GM12865 (cell line): ENCODE results near the gene CTNND2.

ENCODE experiments used
- DNase-seq: peaks from one replicate; pipeline ENCODE4 v3.0.0; 2010; ENCODE audit warnings: low read depth
- H3K4me3 ChIP-seq: 2 replicates; pipeline ENCODE4 v1.5.1; 2011; ENCODE audit warnings: mild to moderate bottlenecking, low read depth, low read length, control low read depth
- TF ChIP-seq, protein P1 (sequence below): IDR thresholded peaks from 2 replicates; pipeline ENCODE4 v1.5.1; 2011; ENCODE audit warnings: low read length, control low read depth, low read depth, inconsistent platforms; ENCODE audit not compliant: insufficient read depth; ENCODE audit errors: missing control alignments

Gene CTNND2

DNA sequence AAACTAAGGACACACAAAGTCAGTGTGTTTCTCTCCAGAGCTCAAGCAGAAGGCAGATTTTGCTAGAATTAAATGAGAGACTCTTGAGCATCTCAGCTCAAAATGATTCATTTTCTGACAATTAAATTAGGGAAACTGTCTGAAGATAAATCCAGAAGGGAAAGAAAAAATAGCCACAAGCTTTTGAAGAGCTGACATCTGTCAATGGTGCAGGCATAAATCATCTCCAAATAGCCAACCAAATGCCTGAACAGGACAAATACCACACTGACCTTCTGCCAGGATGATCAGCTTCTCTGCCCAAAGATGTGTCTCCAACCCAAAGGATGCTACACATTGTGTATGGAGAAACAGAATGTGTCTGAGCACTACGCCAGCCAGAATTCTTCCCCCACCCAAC is 199.3 kb downstream of the CTNND2 start:
- H3K4me3 ChIP-seq = no peak overlapping the region
- DNase-seq = no peak
- TF ChIP-seq, protein P1, sequence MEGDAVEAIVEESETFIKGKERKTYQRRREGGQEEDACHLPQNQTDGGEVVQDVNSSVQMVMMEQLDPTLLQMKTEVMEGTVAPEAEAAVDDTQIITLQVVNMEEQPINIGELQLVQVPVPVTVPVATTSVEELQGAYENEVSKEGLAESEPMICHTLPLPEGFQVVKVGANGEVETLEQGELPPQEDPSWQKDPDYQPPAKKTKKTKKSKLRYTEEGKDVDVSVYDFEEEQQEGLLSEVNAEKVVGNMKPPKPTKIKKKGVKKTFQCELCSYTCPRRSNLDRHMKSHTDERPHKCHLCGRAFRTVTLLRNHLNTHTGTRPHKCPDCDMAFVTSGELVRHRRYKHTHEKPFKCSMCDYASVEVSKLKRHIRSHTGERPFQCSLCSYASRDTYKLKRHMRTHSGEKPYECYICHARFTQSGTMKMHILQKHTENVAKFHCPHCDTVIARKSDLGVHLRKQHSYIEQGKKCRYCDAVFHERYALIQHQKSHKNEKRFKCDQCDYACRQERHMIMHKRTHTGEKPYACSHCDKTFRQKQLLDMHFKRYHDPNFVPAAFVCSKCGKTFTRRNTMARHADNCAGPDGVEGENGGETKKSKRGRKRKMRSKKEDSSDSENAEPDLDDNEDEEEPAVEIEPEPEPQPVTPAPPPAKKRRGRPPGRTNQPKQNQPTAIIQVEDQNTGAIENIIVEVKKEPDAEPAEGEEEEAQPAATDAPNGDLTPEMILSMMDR = no peak

DNA sequence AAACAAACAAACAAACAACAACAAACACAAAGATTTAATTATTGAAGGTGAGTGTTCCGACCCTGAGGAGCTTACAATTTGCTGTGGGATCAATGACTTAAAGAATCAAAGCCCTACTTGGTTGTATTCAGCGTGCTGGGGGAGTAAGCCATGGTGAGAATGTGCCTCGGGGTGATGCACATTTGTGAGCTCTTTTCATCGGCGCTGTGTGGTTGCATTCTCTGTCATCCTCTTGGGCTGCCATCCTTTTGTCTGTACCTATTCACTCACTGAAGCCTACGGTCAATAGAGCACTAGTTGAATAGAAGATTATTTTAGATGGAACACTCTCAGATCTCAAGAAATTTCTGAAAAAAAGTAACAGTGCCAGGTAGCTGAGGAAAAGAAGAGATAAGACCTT is 203.9 kb downstream of the CTNND2 start:
- DNase-seq = no peak
- TF ChIP-seq, protein P1 = no peak
- H3K4me3 ChIP-seq = no peak overlapping the region

DNA sequence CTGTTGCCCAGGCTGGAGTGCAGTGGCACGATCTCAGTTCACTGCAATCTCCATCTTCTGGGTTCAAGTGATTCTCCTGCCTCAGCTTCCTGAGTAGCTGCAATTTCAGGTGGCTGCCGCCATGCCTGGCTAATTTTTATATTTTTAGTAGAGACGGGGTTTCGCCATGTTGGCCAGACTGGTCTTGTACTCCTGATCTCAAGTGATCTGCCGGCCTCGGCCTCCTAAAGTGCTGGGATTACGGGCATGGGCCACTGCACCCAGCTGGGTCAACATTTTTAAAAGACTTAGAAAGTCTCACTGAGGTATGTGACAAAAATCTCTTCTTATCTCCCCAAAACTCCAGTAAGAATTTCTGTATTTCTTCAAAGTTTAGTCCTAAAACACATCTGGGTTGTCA is 211.6 kb downstream of the CTNND2 start:
- TF ChIP-seq, protein P1 = no peak
- no peak overlapping the region for H3K4me3 ChIP-seq
- no peak for DNase-seq

DNA sequence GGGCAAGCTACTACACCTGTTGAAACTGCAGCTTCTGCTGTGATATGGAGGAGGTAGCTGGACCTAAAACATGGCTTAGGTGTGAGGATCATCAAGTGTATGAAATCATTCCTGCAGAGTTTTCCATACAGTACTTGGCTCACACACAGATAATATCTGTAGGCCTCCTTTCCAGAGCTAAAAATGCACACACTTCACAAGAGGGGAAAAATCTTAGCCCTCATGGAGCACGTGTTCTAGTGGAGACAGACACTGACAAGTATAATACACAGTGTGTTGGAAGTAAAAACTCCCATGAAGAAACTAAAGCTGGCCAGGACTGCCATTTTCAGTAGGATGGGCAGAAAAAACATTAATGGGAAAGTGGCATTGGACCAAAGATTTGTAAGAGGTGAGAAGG is 216.7 kb downstream of the CTNND2 start:
- TF ChIP-seq, protein P1 = no peak
- no peak for DNase-seq
- H3K4me3 ChIP-seq = no peak overlapping the region

DNA sequence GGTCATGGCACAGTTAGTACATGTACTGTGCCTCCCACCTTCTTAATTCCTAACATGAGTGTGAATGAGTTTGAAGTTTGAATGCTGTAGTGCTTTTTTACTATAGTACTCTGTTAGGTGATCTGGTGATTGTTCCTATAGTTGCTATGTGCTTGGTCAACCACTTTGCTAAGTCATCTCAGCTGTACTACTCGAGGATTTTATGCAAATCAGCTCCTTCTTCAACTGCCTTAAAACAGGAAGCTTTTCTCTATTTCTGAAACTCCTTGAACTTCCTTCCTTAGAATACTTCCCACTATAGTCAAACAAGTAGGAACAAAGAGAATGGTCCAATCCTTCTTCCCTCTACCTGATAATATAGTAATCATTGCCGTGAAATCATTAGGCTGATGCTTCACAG is 219.6 kb downstream of the CTNND2 start:
- TF ChIP-seq, protein P1 = no peak
- DNase-seq = no peak
- H3K4me3 ChIP-seq = no peak overlapping the region

DNA sequence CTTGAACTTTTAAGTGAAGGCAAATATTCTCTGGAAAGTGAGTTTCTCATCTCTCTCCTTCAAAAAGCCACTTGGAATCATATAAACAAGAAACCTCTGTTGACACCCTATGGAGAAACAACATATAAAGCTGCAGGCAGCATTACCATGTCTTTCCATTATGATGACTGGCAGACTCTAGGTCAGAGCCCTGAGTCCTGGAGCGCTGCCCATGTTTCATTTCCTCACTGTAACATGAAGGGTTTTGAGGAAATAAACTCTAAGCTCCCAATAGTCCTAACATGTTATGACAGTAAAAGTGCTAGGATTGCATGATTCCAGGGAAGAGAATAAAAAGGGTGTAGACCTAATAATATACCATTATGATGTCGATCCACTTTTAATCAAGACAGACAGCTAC is 220.6 kb downstream of the CTNND2 start:
- H3K4me3 ChIP-seq = no peak overlapping the region
- TF ChIP-seq, protein P1 = no peak
- no peak for DNase-seq

DNA sequence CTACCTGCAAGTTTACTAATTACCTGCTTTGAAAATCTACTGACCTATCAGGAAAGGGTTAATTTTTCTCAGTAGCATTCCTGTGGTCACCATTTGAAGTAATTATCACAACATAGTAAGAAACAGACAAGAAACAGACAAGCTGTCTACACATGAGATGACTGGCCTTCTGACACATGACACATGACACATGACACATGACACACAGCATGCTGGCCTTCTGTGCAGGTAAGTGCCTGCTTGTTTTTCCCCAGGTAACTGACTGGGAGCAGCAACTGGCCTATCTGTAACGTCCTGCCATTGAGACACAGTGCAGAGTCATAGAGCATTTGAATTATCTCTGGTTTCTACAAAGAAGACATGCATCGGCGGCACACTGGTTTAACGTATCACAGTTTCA is 222.4 kb downstream of the CTNND2 start:
- DNase-seq = no peak
- H3K4me3 ChIP-seq = no peak overlapping the region
- TF ChIP-seq, protein P1 = no peak
